GM19240 (cell line): ENCODE results near the gene CGN.

Experiments used
- DNase-seq: peaks from one replicate; pipeline ENCODE4 v3.0.0; 2011; ENCODE audit warnings: low spot score; ENCODE audit not compliant: insufficient read length

Gene CGN

DNA sequence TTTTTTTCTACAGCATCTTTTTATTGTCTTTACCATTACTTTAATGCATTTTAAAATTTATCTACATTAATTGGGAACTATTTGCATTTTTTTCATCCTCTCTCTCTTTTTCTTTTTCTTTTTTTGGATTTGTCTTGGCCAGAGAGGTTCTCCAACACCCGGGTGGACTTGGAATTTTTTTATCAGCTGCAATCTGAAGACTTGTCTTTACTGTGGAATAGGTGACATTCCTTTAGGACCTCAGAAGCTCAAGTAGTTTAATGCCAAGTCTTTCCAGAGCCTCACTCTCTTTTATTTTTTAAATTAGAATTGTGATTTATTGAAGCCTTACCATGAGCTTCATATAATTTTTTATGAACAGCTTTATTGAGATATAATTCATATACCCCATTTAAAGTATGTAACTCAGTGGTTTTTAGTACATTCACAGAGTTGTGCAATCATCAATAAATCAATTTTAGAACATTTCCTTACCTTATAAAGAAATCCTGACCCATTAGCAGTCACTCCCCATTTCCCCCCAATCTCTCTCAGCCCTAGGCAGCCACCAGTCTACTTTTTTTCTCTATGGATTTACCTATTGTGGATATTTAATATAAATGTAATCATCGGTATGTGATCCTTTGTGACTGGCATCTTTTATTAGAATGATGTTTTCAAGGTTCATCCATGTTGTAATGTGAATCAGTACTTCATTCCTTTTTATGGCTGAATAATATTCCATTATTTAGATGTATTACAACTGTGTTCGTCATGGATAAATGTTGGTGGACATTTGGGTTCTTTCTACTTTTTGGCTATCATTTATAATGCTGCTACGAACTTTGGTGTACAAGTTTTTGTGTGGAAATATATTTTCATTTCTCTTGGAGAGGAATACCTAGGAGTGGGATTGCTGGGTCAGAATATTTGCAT, 35.1 kb downstream of the CGN start:
- no peak for DNase-seq

DNA sequence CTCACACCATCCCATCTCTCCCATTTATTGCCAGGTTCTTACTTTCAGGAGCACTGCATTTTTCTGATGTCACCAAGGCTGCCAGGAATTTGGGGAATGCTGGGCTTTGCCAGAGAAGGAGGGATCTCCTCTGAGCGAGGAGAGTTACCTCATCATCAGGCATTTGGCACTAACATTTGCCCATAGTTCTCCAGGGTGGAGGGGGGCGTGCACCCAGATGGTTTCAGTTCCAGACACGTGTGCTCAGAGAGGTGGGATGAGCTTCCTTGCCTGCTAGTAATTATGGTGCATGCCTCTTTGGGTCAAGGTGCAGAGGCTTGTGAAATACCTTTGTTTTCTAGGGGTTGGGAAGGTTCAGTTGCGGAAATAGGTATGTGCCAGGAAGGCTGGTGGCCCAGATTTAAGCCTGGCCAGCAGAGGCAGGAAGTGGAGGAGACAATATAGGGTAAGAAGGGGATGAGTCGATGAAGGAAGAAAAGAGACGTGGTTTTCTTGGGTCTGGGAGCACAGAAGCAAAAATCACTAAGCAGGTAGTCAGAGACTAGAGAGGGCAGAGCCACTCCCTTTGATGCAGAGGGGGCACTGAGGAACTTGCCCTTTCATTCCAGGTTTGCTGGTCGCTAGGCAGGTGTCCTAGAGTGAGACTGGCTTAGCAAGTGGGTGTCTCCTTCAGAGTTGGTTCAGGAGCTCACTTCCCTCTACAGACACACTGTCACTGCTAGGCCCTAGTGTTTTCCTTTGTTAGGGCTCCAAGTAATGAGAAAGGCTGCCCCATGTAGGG, 36.1 kb downstream of the CGN start:
- no peak for DNase-seq

DNA sequence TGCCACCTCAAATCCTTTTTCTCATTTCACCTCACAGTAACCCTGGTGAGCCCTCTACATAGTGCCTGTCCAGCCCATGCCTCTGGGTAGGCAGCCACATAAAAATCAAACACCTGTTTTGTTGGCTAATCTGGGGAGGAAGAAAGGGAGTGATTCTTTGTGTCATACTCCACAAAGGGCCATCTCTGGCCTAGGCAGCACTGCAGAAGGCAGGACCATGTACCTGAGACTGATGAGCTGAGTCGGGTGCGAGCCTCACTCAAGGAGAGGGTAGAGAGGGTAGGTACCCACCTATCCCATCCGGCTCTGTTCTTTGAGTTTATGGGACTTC, 36.7 kb downstream of the CGN start:
- no peak for DNase-seq

DNA sequence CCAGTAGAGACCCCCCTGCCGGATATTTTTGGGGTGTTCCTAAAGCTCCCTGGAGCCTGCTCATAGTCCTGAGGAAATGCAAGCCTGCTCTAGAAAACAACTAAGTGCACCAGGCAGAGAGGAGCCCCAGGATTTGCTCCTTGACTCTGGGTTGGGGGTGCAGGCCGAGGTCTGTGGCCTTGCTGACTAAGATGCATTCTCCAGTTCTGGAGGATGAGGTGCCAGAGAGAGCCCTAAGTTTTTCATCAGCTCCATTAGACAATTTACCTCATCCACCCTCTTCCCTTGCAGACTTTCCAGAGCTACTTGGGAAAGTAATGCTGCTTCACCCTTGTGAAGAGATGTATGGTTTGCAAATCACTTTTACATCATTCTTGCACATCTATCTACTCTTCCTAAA, 38.0 kb downstream of the CGN start:
- no peak for DNase-seq

DNA sequence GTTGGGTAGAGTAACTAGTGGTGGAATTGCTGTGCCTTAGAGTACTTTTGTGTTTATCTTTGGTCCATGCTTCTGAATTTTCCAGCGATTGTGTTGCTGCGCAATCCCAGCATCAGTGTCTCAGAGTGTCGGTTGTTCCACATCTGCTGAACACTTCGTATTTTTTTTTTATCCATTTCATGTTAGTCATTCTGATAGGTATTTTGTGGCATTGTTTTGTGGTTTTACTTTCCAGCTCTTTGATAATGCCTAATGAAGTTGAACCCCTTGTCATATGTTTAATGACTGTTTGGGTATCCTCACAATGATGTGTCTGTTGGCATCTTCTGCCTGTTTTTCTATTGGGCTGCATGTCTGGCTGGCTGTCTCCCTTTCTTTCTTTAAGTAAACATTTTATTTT, 42.5 kb downstream of the CGN start:
- no peak for DNase-seq

DNA sequence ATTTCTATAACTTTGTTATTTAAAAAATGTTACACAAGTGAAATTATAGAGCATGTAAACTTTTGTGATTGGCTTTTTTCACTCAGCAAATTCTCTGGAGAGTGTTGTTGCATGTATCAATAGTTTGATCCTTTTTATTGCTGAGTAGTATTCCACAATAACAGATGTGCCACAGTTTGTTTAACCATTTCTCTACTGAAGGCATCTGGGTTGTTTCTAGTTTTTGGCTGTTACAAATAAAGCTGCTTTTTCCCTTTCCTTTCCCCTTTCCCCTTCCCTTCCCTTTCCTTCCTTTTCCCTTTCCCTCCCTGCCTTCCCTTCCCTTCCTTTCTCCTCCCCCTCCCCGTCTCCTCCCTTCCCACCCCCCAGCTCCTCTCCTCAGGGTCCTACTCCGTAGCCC, 44.9 kb downstream of the CGN start:
- no peak for DNase-seq

DNA sequence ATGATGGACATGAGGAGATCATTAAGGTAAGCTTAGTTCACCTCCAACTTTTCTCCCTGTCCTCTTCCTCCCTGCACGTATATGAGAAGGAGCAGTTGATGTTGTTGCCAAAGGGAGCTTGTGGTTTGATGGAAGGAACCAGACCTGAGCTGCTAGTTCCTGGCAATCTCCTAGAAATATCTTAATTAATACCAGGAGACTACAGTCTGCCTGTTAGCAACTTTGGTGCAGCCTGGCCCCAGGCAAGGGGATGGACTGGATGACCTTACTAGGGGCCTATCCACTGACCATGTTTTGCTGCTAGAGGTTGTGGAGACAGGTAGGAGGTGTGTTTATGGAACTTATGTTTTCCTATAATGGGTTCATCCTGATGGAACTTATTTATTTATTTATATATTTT, 51.5 kb downstream of the CGN start:
- no peak for DNase-seq

DNA sequence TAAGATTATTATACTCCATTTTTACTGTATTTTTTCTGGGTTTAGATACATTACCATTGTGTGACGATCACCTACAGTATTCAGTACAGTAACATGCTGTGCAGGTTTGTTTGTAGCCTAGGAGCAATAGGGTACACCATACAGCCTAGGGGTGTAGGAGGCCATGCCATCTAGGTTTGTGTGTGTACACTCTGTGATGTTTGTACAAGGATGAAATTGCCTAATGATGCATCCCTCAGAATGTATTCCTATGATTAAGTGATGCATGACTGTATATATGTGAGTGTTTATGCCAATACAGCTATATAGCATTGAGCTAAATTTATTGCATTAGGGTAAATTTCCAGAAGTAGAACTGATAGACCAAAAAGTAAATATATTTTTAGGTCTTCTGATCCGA, 52.2 kb downstream of the CGN start:
- DNase-seq = no peak

DNA sequence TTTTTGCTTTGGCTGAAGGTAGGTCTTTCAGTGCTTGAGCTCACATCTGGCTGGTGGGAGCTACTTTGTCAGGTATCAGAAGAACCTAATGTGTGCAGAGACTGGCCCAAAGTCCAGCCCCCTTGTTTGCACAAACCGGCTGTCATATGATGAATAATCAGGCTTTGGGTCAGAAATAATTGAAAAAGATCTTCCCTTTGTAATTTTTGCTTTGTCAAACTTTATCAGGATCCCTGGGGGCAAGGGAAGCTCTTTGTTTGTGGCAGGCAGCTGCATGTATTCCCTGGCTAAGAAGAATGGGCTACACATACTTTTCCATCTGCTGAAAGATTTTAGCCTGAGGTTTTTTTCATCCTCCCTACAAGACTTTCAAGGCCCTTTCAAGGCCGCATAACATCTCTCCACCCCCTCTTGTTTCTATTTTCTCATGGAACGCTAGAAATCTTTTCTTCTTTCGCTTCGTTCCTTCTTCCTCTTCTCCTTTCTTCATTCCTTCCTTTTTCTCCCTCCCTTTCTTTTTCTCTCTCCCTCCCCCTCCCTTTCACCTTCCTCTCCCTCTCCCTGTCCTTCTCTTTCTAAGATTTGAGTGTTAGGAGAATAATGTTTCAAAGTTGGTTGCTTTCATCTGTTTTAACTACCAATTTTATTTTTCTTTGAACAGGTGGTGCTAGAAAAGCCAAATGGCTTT, 54.5 kb downstream of the CGN start:
- DNase-seq = no peak

DNA sequence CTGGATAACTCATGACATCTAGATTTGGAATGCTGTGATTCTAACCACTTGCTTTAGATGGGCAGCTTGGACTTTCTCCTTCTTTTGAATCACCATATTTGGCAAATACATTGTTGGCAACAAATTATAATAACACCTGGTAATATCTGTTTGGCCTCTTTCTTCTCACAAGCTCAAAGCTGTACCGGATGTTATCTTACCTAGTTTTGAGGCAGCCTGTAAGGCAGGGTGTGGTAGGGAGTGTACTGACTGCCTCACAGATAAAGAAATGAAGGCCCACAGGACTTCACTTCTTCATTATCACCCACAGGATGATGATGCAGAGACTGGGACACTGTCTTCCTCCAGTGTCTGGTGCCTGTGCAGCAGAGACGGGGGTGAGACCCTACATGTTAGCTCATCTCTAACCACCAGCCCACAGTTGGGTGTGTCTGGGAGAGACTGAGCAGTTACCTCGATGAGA, 57.5 kb downstream of the CGN start:
- no peak for DNase-seq

DNA sequence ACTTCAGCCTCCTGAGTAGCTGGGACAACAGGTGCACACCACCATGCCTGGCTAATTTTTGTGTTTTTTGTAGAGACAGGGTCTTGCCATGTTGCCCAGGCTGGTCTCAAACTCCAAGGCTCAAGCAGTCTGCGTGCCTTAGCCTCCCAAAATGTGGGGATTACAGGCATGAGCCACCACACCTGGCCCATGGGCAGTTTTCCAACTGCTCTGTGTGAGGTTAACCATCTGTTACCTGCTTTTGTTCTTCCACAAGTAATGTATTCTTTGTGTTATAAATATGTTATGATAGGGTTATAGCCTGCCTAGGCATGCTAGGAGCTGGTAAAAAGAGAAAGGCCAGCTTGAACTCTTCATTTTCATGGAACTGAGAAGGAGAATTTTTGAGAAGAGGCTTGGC, 59.6 kb downstream of the CGN start:
- DNase-seq = no peak

DNA sequence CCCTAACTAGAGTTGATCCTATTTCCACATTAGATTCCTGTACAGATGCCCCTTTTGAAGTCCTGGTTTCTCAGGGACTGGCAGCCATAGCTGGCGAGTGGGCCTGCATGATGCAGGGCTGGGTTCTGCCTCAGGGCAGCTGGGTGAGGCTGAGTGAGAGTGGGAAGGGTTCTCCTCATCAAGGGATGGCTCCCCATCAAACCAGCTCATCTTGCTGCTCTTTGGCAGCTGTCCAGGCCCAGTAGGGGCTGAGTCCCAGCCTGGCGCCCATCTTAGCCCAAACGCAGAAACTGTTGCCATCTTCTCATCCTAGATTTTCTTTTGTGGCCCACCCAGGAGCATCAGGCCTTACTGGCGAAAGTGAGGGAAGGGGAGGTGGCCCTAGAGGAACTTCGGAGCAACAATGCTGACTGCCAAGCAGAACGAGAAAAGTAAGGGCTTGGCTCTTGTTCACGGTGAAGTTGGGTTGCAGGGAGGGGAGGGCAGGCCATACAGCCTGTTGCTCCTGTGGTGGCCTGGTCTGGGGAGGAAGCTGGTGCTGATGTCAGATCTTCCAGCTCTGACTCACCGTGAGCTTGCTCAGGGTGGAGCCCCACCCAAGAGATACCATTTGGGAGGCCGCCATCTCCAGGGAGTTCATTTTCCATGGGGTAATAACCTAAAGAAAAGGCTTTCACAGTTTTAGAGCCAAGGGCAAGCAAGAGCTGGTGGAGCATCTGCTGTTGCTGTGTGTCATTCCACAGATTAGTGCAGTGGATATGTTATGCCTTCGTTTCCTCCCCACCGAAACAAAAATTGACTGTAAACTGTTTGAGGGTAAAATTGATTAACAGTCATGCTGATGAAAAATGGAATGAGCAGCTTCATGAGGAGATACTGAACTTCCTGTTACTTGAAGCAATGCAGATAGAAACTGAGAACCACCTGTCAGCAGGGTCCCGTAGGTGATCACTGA, 63.7 kb downstream of the CGN start:
- no peak for DNase-seq

DNA sequence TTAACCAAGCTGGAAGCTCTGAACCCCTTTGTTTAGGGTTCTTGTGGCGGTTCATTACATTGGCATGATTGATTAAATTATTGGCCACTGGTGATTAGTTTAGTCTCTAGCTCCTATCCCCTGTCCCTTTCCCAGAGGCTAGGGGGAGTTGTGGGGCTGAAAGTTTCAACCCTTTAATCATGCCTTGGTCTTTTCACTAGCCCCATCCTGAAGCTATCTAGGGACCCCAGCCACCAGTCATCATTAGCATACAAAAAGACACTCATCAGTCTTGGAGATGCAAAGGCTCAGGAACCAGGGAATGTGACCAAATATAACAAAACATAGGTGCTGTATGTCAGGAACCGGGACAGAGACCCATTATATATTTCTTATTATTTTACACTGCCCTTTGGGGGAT, 66.0 kb downstream of the CGN start:
- no peak for DNase-seq

DNA sequence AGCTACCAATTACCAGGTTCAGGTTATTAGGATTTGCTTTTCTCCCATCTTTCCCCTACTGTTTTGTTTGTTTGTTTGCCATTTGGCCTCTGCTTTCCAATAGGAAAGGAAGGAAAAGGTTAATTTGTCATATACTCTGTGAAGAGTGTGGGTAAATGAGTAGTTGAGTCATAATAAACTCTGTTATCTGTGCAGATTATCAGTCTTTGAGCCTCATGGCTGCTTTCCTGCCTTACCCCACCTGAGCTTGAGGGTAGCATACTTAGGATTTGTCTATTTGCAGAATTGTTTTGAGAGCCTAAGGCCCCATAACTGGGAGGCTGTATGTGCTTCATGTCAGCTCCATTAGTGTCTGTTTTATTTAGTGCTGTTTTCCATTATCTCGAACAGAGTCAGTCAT, 67.8 kb downstream of the CGN start:
- no peak for DNase-seq

DNA sequence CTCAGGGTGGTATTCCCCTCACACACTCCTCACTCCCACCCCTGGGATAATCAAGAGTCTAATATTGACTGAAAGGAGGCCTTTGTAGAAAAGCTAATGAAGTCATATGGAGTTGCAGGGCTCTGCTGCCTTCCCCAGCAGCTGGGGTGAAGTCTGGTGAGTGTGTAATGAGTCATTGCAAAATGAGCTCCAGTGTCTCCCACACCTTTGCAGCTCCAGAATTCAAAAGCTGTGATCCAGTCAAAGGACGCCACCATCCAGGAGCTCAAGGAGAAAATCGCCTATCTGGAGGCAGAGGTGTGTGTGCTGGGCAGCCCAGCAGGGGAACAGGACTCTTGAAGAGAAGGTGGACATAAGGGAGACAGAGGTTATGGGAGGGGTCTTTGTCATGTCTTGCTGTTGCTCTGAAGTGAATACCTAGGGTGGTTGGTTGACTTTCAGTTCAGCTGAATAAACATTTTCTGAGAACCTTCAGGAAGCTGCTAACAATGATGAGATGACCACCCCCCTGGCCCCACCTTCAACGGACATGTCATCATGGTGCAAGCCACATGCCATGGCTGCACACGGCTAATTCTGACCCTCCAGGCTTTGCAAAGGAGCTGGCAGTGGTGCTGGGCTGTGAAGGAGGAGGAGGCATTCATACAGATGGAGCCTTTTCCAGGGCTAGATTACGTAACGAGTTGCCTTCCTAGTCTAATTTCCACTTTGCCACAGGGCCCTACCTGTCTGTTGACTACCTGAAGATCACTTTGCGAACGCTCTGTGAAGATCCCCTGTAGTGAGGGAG, 68.4 kb downstream of the CGN start:
- no peak for DNase-seq

DNA sequence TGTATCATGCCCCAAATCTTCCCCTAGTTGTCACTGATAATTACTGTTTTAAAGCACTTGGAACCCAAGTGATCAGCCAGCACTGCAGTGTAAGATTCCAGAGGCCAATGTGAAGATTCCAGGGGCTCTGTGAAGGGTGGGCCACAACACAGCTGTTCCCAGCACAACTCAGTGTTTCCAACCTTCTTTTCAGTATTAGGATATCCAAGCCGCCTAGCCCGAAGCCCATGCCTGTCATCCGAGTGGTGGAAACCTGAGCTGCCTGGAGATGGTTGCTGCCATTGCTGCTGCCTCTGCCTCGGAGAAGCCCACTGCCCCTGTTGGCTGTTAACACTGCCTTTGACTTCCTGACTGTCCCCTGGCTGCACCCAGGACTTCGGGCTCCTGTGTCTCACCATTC, 70.3 kb downstream of the CGN start:
- DNase-seq = no peak

DNA sequence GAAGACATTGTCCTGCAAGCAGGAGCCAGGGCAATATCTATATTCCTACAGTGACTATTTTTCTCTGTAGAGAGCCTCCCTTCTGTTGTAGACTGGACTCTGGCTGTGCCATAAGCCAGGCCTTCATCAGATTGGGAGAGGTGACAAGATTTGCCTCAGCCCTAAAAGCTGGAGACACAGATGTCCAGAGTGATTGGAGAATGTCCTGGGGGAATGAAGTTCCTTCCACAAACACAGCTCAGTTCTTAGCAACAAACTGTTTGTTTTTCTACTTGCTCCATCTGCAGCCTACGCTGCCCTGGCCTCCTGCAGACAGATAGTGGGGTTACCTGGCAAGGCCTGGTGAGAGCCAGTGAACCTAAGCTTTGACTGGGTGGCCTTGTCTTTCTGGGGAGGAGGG, 70.7 kb downstream of the CGN start:
- no peak for DNase-seq

DNA sequence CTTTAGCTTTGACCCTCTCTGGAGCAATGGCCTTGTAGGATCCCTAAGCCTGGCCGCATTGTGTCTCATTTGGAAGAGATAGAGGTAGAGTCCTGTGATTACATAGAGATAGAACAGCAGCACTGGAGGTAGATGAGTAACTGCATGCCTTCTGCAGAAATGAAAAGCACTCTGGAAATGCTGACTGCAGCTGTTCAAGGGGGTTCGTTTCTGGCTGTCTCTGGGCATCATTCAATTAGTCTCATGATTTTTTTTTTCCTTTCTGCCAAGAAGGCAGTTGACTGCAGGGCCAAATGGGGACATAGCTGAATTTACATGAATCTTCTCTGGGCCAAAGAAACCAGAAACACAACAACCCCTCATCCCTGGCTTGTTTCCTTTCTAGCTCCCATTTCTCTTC, 72.6 kb downstream of the CGN start:
- no peak for DNase-seq

DNA sequence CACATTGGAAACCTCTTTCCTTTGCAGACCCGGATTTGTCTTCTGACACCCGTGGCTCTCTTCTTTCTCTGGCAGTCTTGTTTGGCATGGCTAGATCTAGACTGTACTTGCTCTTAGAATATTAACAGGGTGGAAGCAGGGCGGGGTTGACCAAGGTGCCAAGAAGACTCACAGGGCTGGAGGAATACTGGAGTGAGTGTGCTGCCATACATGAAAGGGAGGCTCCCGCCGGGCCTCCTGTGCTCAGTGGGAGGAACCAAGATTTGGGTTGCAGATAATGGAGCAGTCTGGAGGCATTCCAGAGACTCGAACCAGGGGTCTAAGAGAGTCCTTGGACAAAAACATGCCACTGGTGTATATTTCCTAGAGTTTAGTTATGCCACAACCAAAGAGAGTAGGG, 73.1 kb downstream of the CGN start:
- no peak for DNase-seq

DNA sequence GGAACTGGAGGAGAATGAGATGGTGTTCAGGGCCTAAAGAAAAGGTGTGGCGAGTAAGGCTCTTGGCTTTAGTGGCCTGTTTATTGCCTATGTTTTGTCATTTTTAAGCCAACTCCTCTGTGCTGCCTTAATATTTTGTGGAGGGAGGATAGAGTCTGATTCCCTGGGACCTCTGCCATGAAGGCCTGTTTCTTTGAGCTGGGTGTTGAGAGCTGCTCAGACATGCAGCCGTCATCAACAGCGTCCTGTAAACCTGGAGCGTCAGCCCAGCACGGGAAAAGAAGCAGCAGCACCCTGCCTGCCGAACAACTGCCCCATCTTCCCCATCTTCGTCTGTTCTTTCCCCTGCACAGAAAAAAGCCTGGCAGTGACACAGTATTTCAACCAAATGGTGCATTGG, 73.6 kb downstream of the CGN start:
- DNase-seq = no peak
